HepG2 (cell line): ENCODE measurements around the gene HACD2. TPM values are rescaled to one million over a fixed set of nuclear protein-coding genes. Genes with fewer than 3 reads are reported as not detected.

Source experiments
- ATAC-seq: fragments of 200-7000 bp; cut with Tn5 transposase; 3 replicates; pipeline ENCODE4 v1.9.1; 2020; ENCODE audit warnings: mild to moderate bottlenecking, moderate library complexity
- BruUV-seq: library from RNA; stranded (reverse); fragments of 400-500 nt; replicated peaks from 2 replicates; lab custom pipeline; 2021; lab: Mats Ljungman, UMichigan
- CTCF ChIA-PET: fragments of 300-600 bp; formaldehyde crosslinking; extraction: SDS; loops from one replicate; lab custom pipeline; 2021; ENCODE audit warnings: low total read pairs, inconsistent platforms, low intra/inter-chr PET ratio; lab: Yijun Ruan, JAX
- POLR2A ChIA-PET: fragments of 350-600 bp; sonication (Branson Sonifier 250); formaldehyde crosslinking; loops from one replicate; lab custom pipeline; 2020; ENCODE audit warnings: antibody characterized with exemption, inconsistent platforms; lab: Yijun Ruan, JAX
- DNase-seq: peaks from one replicate; pipeline ENCODE4 v3.0.0-alpha.2; 2015; ENCODE audit warnings: low spot score
- FAIRE-seq: peaks from 3 replicates; lab custom pipeline; 2011; peaks lifted over from hg19 to GRCh38; lab: Jason Lieb, UNC
- H2AFZ ChIP-seq: one replicate; pipeline ENCODE4 v1.6.1; 2011; ENCODE audit warnings: low read length, inconsistent platforms
- H3K27ac ChIP-seq: fragments of 300-600 bp; 3 replicates; pipeline ENCODE4 v1.8.0; 2011; ENCODE audit warnings: mixed run types, mild to moderate bottlenecking, mixed read lengths, low read length, inconsistent platforms; ENCODE audit not compliant: insufficient read depth; ENCODE audit errors: extremely low read length
- H3K27me3 ChIP-seq, 2 experiments: fragments of 200-600 bp in 1 of 2; 2 replicates in 1 of 2; 3 replicates in 1 of 2; pipeline versions ENCODE4 v1.6.0 to v1.8.0; 2011; ENCODE audit warnings: low read length in 2 of 2, mild to moderate bottlenecking in 2 of 2, moderate library complexity in 2 of 2, inconsistent platforms in 1 of 2; ENCODE audit not compliant: insufficient read depth in 2 of 2, control insufficient read depth in 1 of 2
- H3K36me3 ChIP-seq, 2 experiments: fragments of 200-600 bp in 1 of 2; replicated peaks in 1 of 2; 2 replicates in 1 of 2; 3 replicates in 1 of 2; pipeline versions ENCODE4 v1.5.1 to v1.8.0; 2011; ENCODE audit warnings: low read length in 2 of 2, inconsistent platforms in 1 of 2; ENCODE audit not compliant: insufficient read depth in 2 of 2, control insufficient read depth in 1 of 2
- H3K4me1 ChIP-seq: 2 replicates; pipeline ENCODE4 v1.5.1; 2012; ENCODE audit warnings: low read length, inconsistent platforms; ENCODE audit not compliant: insufficient read depth
- H3K4me2 ChIP-seq: 2 replicates; pipeline ENCODE4 v1.6.0; 2011; ENCODE audit warnings: low read depth, low read length, inconsistent platforms
- H3K4me3 ChIP-seq, 3 experiments: fragments of 200-600 bp in 1 of 3; sonication (generic), shearing (Covaris generic) in 1 of 3; replicated peaks in 1 of 3; 2 replicates each; pipeline ENCODE4 v1.5.1; 2011 to 2016; ENCODE audit warnings: low read length in 3 of 3, inconsistent platforms in 2 of 3, low read depth in 2 of 3, mild to moderate bottlenecking in 2 of 3, control low read depth in 1 of 3, mixed read lengths in 1 of 3; ENCODE audit not compliant: insufficient read depth in 1 of 3
- H3K79me2 ChIP-seq: one replicate; pipeline ENCODE4 v1.6.1; 2011; ENCODE audit warnings: low read length, inconsistent platforms; ENCODE audit not compliant: insufficient read depth
- H3K9ac ChIP-seq: 2 replicates; pipeline ENCODE4 v1.6.0; 2011; ENCODE audit warnings: mild to moderate bottlenecking, low read depth, low read length, inconsistent platforms; ENCODE audit not compliant: insufficient read depth
- H3K9me3 ChIP-seq: 2 replicates; pipeline ENCODE4 v1.5.1; 2012; ENCODE audit warnings: mild to moderate bottlenecking, low read length
- H4K20me1 ChIP-seq: 2 replicates; pipeline ENCODE4 v1.6.0; 2011; ENCODE audit warnings: inconsistent platforms, mild to moderate bottlenecking, low read length, moderate library complexity; ENCODE audit not compliant: insufficient read depth
- BRCA1 ChIP-seq: sonication (generic); formaldehyde crosslinking; IDR thresholded peaks from 2 replicates; pipeline ENCODE4 v1.4.0; 2020; ENCODE audit warnings: missing genetic modification reagents
- CHCHD3 ChIP-seq: sonication (generic); formaldehyde crosslinking; IDR thresholded peaks from 2 replicates; pipeline ENCODE4 v1.8.0; 2022; ENCODE audit warnings: mild to moderate bottlenecking, missing genetic modification reagents, moderate library complexity
- FOSL2 ChIP-seq: sonication (generic); formaldehyde crosslinking; IDR thresholded peaks from 2 replicates; pipeline ENCODE4 v1.4.0; 2020; ENCODE audit warnings: missing genetic modification reagents
- NCOA1 ChIP-seq: sonication (generic); formaldehyde crosslinking; IDR thresholded peaks from 2 replicates; pipeline ENCODE4 v1.9.0; 2021; ENCODE audit warnings: missing genetic modification reagents
- SSRP1 ChIP-seq: IDR thresholded peaks from 2 replicates; pipeline ENCODE4 v1.6.1; 2016; ENCODE audit warnings: control low read depth
- TCF7 ChIP-seq: sonication (generic); IDR thresholded peaks from 2 replicates; pipeline ENCODE4 v1.6.1; 2016; ENCODE audit warnings: antibody characterized with exemption, low read depth
- TEAD2 ChIP-seq: sonication (generic); formaldehyde crosslinking; IDR thresholded peaks from 2 replicates; pipeline ENCODE4 v1.9.0; 2021; ENCODE audit warnings: missing genetic modification reagents
- THAP7 ChIP-seq: sonication (generic); formaldehyde crosslinking; IDR thresholded peaks from 2 replicates; pipeline ENCODE4 v1.8.1; 2023; ENCODE audit warnings: mild to moderate bottlenecking, missing genetic modification reagents
- THAP8 ChIP-seq: sonication (generic); formaldehyde crosslinking; IDR thresholded peaks from 2 replicates; pipeline ENCODE4 v1.5.1; 2020; ENCODE audit warnings: missing genetic modification reagents, mild to moderate bottlenecking, borderline replicate concordance
- ZBTB33 ChIP-seq: sonication (generic); formaldehyde crosslinking; IDR thresholded peaks from 2 replicates; pipeline ENCODE4 v1.4.0; 2020; ENCODE audit warnings: missing genetic modification reagents
- ZNF12 ChIP-seq: sonication (generic); formaldehyde crosslinking; IDR thresholded peaks from 2 replicates; pipeline ENCODE4 v1.5.0; 2020; ENCODE audit warnings: missing genetic modification reagents
- ZNF121 ChIP-seq: sonication (generic); formaldehyde crosslinking; IDR thresholded peaks from 2 replicates; pipeline ENCODE4 v1.5.0; 2020; ENCODE audit warnings: mild to moderate bottlenecking, missing genetic modification reagents
- ZNF225 ChIP-seq: sonication (generic); formaldehyde crosslinking; IDR thresholded peaks from 2 replicates; pipeline ENCODE4 v1.4.0; 2020; ENCODE audit warnings: mild to moderate bottlenecking, missing genetic modification reagents
- ZNF747 ChIP-seq: sonication (generic); formaldehyde crosslinking; IDR thresholded peaks from 2 replicates; pipeline ENCODE4 v1.8.1; 2023; ENCODE audit warnings: missing genetic modification reagents, mild to moderate bottlenecking, borderline replicate concordance
- WGBS: methylation state at CpG from one replicate; pipeline ENCODE4 v1.1.6; 2017; ENCODE audit warnings: low lambda C conversion rate; 5-methylcytosine and 5-hydroxymethylcytosine counted together
- in situ Hi-C: cut with HindIII; loops from 2 replicates; pipeline ENCODE4 v1.10.0; 2017; ENCODE audit warnings: low pct_unique_long_range_greater_than_20kb; ENCODE audit not compliant: extremely low pct_ligation_motif_present
- intact Hi-C: fragments of 100-400 bp; cut with micrococcal nuclease; formaldehyde crosslinking; loops from one replicate; pipeline ENCODE4 v1.10.0; 2022; ENCODE audit not compliant: unreplicated experiment
- polyA plus RNA-seq, 8 experiments: library from polyadenylated mRNA; depleted of rRNA in 3 of 8; stranded (reverse) in 7 of 8; unstranded in 1 of 8; fragments of >200 nt; fragmentation: Illumina TruSeq in 4 of 8; extraction: Trizol in 4 of 8; gene quantifications; 2 replicates each; pipeline versions ENCODE4 v1.2.1 to v1.2.3, GENCODE V29; 2011 to 2016; ENCODE audit warnings: low read depth in 4 of 8, missing spikeins in 1 of 8, mixed read lengths in 1 of 8; ENCODE audit not compliant: insufficient read depth in 1 of 8
- total RNA-seq, 5 experiments: library from RNA; depleted of rRNA; stranded (reverse); fragments of >200 nt; fragmentation: Illumina TruSeq; extraction: Trizol; gene quantifications; 2 replicates each; pipeline ENCODE4 v1.2.3, GENCODE V29; 2016; ENCODE audit warnings: low read depth in 1 of 5

HACD2 gene
- total and polyA plus RNA-seq, 2 of the 13 experiments (the other 11 are each of a cell fraction or from before 2014, with no cell fraction given): 47.0 to 50.4 TPM

- POLR2A ChIA-PET: no interaction called here
- H3K79me2 ChIP-seq: no peaks in the 10 kb centered on the region
- H2AFZ ChIP-seq: no peak overlapping the region
- no peak overlapping the region for H3K9ac ChIP-seq
- FAIRE-seq (no peak), ATAC-seq (no peak), DNase-seq (no peak)
- H3K27me3 ChIP-seq: peaks cover 0 to 22% of the 10 kb centered on the region in 2 experiments; a peak in 3 of 5 replicates
- H4K20me1 ChIP-seq: no peaks in the 10 kb centered on the region
- BruUV-seq: no TSS peak
- no peak overlapping the region for H3K4me2 ChIP-seq
- H3K4me3 ChIP-seq: no peak overlapping the region
- 94% methylated on average over 72 of the region's 110 CpGs for WGBS
- no peak for TF ChIP-seq NCOA1 (CRISPR knock-in tag)
- H3K4me1 ChIP-seq: peaks cover 20% of the 10 kb centered on the region
- H3K9me3 ChIP-seq: no peaks in the 10 kb centered on the region
- CTCF ChIA-PET: no interaction called here
- no peaks in the 10 kb centered on the region for H3K36me3 ChIP-seq
- intact Hi-C loops: no loop called here
- in situ Hi-C loops: no loop called here
- H3K27ac ChIP-seq: no peak overlapping the region
Observed at GRCh38 chr3:123447749-123448517, 136.9 kb downstream of the HACD2 start.

- intact Hi-C loops: no loop called here
- Histone ChIP-seq H3K36me3 (no peaks in the 10 kb centered on the region), H4K20me1 (no peaks in the 10 kb centered on the region), H3K9me3 (no peaks in the 10 kb centered on the region), H3K9ac (no peak overlapping the region), H3K27ac (no peak overlapping the region), H3K4me1 (peaks cover 20% of the 10 kb centered on the region), H3K4me3 (no peak overlapping the region), H2AFZ (no peak overlapping the region), H3K4me2 (no peak overlapping the region), H3K27me3 (peaks cover 0 to 27% of the 10 kb centered on the region in 2 experiments; a peak in 3 of 5 replicates), H3K79me2 (no peaks in the 10 kb centered on the region)
- POLR2A ChIA-PET: no interaction called here
- no peak for DNase-seq
- CTCF ChIA-PET: no interaction called here
- no peak for ATAC-seq
- in situ Hi-C loops: no loop called here
- no peak for FAIRE-seq
- WGBS: 97% methylated on average over 27 of the region's 27 CpGs
- BruUV-seq: no TSS peak
- no peak for TF ChIP-seq ZNF12 (CRISPR knock-in tag)
- TF ChIP-seq BRCA1 (CRISPR knock-in tag): no peak
- TF ChIP-seq FOSL2 (CRISPR knock-in tag): no peak
- TF ChIP-seq THAP7 (CRISPR knock-in tag): no peak
- TF ChIP-seq ZNF225: no peak
- no peak for TF ChIP-seq ZNF747 (CRISPR knock-in tag)
- TF ChIP-seq SSRP1 (CRISPR knock-in tag): no peak
- TF ChIP-seq ZNF121 (CRISPR knock-in tag): no peak
- no peak for TF ChIP-seq ZBTB33
- no peak for TF ChIP-seq THAP8 (CRISPR knock-in tag)
- TF ChIP-seq TCF7: no peak
- no peak for TF ChIP-seq TEAD2 (CRISPR knock-in tag)
- no peak for TF ChIP-seq CHCHD3
Observed at GRCh38 chr3:123447416-123447748, 137.5 kb downstream of the HACD2 start.
